Measurements from ENCODE around the gene IRGC.
A peak's percentile ranks its signal among the peaks of the same experiment; 100 is the strongest.

Gene IRGC

GRCh38 chr19:43691755-43692154, 24.1 kb upstream of the IRGC start:
- DNase-seq (ENCODE audit: low spot score) = no peak

- DNase-seq (ENCODE audit: low spot score) = no peak
These were observed 23.5 kb upstream of the IRGC start for GRCh38 chr19:43692385-43692784.

DNA sequence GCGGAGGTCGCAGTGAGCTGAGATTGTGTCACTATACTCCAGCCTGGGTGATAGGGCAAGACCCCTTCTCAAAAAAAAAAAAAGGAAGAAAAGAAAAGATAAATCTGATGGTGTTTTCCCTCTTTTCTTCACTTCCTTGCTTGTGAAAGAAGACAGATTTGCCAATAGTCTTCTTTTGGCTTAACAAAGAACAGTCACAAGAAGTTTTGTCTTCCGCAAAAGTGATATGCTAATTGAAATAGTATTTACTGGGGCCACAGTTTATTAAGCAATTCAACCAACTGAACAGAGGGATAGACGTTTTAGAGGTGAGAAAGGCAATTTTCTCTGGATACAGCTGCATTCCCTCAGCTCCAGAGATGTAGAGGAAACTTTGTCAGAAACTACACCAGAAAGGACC, 23.0 kb upstream of the IRGC start:
- no peak for DNase-seq (ENCODE audit: low spot score)

DNA sequence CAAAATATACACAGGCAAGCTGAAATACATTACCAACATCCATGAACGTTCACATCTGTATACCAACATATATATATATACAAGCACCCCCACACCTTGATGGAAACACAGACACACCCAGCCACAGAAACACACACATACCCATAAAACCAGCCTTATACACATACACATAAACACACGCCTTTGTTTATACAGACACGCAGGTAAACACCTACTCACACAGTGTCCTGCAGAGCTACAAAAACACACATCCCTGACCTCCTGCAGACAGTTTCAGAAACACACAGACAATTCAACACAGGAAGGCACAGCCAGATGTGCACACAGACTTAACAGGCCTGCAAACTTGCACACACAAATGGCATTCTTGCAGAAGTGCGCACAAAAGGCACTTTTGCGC, 21.3 kb upstream of the IRGC start:
- no peak for DNase-seq (ENCODE audit: low spot score)

DNA sequence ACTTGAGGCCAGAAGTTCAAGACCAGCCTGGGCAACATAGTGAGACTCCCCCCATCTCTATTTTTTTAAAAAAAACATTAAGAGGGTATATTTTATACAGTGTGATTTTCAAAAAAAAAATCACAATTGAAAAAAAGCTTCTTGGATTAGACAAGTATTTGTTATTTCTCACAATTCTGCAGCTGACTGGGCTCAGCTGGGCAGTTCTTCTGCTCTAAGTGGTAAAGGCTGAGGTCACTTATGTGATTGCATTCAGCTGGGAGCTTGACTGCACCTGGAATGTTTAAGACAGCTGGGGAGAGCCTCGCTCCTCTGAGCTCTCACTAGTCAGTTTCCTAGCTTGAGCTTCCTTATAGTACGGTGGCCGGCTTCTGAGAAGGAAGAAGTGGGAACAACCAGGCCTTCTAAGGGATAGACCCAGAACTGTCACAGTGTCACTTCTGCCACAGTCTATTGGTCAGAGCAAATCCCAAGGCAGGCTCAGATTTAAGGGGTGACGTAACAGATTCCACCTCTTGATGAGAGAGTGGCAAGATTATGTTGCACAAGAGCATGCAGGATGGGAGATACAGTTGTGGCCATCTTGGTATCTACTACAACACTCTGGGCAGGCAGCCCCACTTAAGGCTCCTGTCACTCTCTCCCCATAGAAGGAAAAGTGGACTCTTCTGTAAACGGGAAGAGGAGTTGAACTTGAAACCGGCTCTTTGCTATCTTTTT, 19.7 kb upstream of the IRGC start:
- DNase-seq (ENCODE audit: low spot score) = no peak

GRCh38 chr19:43697295-43697694, 18.6 kb upstream of the IRGC start:
- DNase-seq (ENCODE audit: low spot score) = no peak

- DNase-seq (ENCODE audit: low spot score) = peak; percentile 41
These were observed 16.1 kb upstream of the IRGC start for GRCh38 chr19:43699506-43700394.

DNA sequence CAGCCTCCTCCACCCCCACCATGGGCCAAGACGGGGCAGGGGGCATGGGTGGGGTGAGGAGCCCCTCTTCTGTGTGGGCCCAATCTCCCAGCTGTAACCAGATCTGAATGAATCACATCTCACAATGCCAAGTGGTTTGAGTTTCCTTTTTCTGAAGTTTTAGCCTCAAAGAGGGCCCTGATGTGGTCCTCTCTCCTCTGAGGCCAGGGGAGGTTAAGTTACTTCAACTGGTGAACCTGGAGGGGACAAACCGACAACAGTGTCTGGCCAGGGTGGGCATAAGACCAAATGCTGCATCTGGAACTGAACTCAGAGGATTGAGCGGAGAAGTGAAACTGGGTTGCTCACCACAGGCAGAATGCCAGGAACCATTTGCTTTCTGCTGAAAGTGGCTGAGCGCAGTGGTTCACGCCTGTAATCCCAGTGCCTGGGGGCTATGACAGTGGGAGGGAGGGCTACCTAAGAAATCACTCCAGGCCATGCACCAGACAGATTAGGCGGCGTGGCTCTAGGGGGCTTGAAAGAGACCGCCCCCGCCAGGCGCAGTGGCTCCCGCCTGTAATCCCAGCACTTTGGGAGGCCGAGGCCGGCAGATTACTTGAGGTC, 15.4 kb upstream of the IRGC start:
- DNase-seq (ENCODE audit: low spot score) = peak; percentile 70

GRCh38 chr19:43704002-43704705, 11.7 kb upstream of the IRGC start:
- no peak for DNase-seq (ENCODE audit: low spot score)

DNA sequence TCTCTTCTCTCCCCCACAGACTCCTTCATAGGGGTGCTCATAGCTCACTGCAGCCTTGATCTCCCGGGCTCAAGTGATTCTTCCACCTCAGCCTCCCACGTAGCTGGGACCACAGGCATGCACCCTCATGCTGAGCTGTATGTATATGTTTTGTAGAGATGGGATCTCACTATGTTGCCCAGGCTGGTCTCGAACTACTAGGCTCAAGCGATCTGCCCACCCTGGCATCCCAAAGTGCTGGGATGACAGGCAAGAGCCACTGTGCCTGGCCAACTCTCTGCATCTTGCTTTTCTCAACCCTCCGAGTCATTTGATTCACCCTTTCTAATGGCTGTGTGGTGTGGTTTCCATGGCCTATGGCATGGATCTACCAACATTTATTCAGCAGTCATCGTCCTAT, 10.1 kb upstream of the IRGC start:
- DNase-seq (ENCODE audit: low spot score) = no peak

GRCh38 chr19:43707158-43707712, 8.6 kb upstream of the IRGC start:
- DNase-seq (ENCODE audit: low spot score) = no peak

- no peak for DNase-seq (ENCODE audit: low spot score)
These were observed 7.2 kb upstream of the IRGC start for GRCh38 chr19:43708716-43709115.

- DNase-seq (ENCODE audit: low spot score) = no peak
These were observed 4.0 kb upstream of the IRGC start for GRCh38 chr19:43711751-43712355.

DNA sequence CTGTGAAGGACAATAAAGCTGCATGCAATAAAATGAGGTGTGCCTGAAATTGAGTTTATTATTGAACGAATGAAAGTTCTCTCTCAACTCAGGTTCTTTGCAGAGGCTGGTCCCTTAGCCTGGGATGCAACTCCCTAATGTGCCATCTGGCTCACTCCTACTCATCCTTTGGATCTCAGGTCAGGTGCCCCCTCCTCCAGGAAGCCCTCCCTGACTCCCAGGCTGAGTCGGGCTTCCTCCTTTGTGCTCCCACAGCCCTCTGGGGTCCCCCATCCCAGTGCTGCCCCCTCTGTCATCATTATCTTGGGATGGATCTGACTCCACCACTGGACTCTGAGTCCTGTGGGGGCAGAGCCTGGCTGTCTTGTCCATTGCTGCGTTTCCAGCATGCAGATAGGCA, 2.7 kb upstream of the IRGC start:
- DNase-seq (ENCODE audit: low spot score) = no peak

DNA sequence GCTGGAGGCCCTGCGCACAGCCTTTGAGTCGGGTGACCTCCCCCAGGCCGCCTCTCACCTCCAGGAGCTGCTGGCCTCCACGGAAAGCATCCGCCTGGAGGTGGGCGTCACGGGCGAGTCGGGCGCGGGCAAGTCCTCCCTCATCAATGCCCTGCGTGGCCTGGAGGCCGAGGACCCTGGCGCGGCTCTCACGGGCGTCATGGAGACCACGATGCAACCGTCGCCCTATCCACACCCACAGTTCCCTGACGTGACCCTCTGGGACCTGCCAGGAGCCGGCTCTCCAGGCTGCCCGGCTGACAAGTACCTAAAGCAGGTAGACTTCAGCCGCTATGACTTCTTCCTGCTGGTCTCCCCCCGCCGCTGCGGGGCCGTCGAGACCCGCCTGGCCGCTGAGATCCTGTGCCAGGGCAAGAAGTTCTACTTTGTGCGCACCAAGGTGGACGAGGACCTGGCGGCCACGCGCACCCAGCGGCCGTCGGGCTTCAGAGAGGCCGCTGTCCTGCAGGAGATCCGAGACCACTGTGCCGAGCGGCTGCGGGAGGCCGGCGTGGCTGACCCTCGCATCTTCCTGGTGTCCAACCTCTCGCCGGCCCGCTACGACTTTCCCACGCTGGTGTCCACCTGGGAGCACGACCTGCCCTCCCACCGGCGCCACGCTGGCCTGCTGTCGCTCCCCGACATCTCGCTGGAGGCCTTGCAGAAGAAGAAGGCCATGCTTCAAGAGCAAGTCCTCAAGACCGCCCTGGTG, 2.9 kb downstream of the IRGC start:
- DNase-seq (ENCODE audit: low spot score) = no peak

- no peak for DNase-seq (ENCODE audit: low spot score)
These were observed 3.5 kb downstream of the IRGC start for GRCh38 chr19:43719378-43719868.

DNA sequence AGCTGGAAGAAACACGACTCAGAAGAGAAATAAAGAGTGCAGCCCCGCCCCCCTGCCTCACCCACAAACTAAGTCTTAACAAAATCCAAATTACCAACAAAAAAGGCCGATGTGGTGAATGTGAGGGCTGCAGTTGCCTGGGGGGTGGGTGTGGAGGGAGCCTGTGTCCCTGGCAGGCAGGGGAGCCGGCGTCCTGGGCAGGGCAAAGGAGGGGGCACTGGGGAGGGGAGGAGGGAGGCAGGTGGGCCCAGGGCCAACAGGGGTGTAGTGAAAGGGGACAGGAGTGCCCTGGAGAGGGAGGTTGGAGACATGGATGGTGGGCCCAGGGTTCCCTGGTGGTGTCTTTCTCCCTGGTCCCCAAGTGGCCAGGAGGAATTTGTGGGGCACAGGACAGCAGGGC, 4.0 kb downstream of the IRGC start:
- no peak for DNase-seq (ENCODE audit: low spot score)

GRCh38 chr19:43720936-43721335, 5.1 kb downstream of the IRGC start:
- DNase-seq (ENCODE audit: low spot score) = peak; percentile 68

DNA sequence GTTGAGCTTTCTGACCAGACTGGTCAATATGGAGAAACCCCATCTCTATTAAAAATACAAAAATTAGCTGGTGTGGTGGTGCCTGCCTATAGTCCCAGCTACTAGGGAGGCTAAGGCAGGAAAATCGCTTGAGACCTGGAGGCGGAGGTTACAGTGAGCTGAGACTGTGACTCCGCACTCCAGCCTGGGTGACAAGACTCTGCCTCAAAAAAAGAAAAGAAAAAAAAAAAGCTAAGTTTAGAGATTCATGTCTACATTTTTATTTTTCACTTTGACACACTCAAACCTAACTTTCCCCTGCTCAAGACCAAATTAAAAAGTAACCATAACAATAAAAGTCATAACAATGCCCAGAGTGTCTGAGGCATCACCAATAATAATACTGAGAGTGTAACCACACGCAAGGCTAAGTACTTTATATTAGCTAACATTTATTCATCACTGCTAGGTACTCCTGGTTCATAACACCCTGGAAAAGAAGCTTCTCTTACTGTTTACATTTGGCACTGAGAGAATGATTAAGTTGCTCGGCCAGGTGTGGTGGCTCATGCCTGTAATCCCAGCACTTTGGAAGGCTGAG, 5.7 kb downstream of the IRGC start:
- DNase-seq (ENCODE audit: low spot score) = no peak

DNA sequence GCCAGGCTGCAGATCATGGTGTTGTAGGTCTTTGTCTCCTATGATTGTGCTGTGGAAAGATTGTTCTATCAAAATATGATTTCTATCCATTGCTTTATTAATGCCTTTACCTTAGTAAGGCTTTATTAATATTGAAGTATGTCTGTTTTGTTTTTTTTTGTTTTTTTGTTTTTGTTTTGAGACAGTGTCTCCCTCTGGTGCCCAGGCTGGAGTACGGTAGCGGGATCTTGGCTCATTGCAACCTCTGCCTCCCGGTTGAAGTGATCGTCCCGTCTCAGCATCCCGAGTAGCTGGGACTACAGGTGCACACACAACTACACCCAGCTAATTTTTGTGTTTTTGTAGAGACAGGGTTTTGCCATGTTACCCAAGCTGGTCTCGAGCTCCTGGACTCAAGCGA, 7.7 kb downstream of the IRGC start:
- DNase-seq (ENCODE audit: low spot score) = no peak
